ENCODE results near the gene REN.

Gene REN

DNA sequence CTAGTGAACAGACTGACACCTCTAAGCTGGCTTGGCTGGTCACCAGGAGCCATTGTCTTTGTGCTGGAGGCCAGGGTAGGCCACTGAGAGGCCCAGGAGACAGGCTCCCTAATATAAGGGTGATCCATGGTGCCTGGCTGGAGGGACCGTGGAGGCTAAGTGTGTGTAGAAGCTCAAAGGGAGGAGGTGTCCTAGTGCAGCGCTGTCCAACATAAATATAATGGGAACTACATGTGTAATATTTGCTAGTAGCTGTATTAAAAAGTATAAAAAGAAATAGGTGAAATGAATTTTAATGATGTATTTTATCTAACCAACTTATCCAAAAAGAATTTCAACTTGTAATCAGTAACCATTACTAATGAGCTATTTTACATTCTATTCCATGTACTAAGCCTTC, 58.2 kb downstream of the REN start:
- no peak for DNase-seq (ENCODE audit: low spot score)

DNA sequence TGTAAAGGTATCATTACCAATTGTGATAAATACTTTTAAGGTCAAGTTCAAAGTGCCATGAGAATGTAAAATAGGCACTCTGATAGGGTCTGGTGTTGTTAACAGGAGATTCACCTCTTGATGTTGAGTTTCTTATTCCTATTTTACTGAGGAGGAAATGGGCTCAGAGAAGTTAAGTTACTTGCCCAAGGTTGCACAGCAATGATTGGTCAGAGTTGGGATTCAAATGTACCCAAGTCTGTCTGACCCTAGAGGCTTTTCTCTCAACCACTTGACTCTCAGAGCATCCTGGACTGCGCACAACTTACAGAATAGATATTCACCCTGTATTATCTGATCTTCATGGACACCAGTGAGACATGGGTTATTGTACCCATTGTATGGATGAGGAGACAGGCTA, 59.3 kb downstream of the REN start:
- no peak for DNase-seq (ENCODE audit: low spot score)

DNA sequence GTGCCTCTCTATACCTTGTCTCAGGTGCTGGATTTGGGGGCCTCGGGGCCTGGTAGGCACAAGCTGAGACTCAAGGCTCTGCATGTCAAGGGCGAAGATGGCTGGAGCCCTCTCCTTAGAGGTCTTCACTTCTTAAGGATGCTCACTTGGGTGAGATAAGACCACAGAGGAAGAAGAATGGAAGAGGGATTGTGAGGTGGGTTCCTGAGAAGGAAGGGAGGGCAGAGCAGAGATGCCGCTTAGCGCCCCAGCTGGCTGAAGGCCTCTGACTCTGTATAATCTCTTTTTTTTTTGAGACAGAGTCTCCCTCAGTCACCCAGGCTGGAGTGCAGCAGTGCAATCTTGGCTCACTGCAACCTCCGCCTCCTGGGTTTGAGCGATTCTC, 61.0 kb downstream of the REN start:
- DNase-seq (ENCODE audit: low spot score) = no peak
